Body of pancreas (tissue), 4 donors: ENCODE results near the gene DNAH3.

ENCODE experiments used
- POLR2A ChIP-seq, 3 donors: fragments of 450-650 bp; IDR thresholded peaks; one replicate each; pipeline ENCODE4 v1.6.1; 2016; ENCODE audit warnings: antibody characterized with exemption in 3 of 3, mild to moderate bottlenecking in 2 of 3
- TF ChIP-seq, protein P1 (sequence below), 7 experiments: fragments of 450-650 bp in 4 of 7; fragments of 200-600 bp in 3 of 7; sonication (generic) in 3 of 7; IDR thresholded peaks; one replicate each; pipeline ENCODE4 v1.5.1; 2016 to 2019; ENCODE audit warnings: antibody characterized with exemption in 7 of 7

DNA sequence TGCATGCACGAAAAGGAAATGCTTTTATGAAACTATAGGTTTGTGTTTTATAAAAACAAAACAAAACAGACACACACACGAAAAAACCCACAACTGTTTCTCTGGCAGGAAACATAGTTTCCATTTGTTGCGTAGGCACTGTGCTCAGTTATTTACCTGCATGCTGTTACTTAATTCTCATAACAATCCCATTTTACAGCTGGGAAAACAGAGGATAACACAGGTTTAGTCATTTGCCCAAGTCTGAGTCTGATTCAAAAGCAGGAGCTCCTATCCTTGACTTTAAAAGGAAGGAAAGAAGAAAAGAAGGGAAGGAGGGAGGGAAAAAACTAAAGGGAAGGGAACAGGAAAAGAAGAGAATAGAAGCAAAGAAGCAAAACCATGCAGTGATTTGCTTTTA is 117.4 kb downstream of the DNAH3 start:
- TF ChIP-seq, protein P1, sequence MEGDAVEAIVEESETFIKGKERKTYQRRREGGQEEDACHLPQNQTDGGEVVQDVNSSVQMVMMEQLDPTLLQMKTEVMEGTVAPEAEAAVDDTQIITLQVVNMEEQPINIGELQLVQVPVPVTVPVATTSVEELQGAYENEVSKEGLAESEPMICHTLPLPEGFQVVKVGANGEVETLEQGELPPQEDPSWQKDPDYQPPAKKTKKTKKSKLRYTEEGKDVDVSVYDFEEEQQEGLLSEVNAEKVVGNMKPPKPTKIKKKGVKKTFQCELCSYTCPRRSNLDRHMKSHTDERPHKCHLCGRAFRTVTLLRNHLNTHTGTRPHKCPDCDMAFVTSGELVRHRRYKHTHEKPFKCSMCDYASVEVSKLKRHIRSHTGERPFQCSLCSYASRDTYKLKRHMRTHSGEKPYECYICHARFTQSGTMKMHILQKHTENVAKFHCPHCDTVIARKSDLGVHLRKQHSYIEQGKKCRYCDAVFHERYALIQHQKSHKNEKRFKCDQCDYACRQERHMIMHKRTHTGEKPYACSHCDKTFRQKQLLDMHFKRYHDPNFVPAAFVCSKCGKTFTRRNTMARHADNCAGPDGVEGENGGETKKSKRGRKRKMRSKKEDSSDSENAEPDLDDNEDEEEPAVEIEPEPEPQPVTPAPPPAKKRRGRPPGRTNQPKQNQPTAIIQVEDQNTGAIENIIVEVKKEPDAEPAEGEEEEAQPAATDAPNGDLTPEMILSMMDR (IDR thresholded peaks at IDR 0.05) = no peak
- no peak for TF ChIP-seq POLR2A (IDR thresholded peaks at IDR 0.05)
